ENCODE measurements around the gene CACNA1C. TPM values are rescaled to one million over a fixed set of nuclear protein-coding genes. Genes with fewer than 3 reads are reported as not detected.

The CACNA1C gene
- total and polyA plus RNA-seq, 2 donors (not counting 1 experiment from before 2014, with no cell fraction given): 0.01 to 0.02 TPM

GRCh38 chr12:2247596-2247995 lies 194.8 kb downstream of the CACNA1C start:
- no peak overlapping the region for H2AFZ ChIP-seq (ENCODE audit: insufficient read depth, low read depth, low read length, poor library complexity, severe bottlenecking)
- peaks cover 17 to 36% of the 10 kb centered on the region in 2 donors for H3K4me1 ChIP-seq (ENCODE audit: control insufficient read depth in 2 of 2, insufficient read depth in 2 of 2, low read length in 2 of 2)
- CTCF ChIA-PET: no interaction called here
- H4K20me1 ChIP-seq (ENCODE audit: control insufficient read depth, insufficient read depth, low read length, poor library complexity, severe bottlenecking): no peaks in the 10 kb centered on the region
- H3K36me3 ChIP-seq (replicated peaks in 1 of 2; ENCODE audit: control extremely low read depth in 1 of 2, control insufficient read depth in 1 of 2, extremely low read depth in 1 of 2, insufficient read depth in 2 of 2, low read length in 1 of 2): no peaks in the 10 kb centered on the region
- H3K4me1 Mint-ChIP-seq: peaks cover 48% of the 10 kb centered on the region
- H3K4me3 Mint-ChIP-seq: no peak overlapping the region
- no peaks in the 10 kb centered on the region for H3K9me3 ChIP-seq (ENCODE audit: control extremely low read depth in 1 of 3, control insufficient read depth in 2 of 3, insufficient read depth in 1 of 3, low read length in 2 of 3)
- intact Hi-C loops (cut with micrococcal nuclease): no loop called here
- H3K4me2 ChIP-seq (replicated peaks; ENCODE audit: low read depth, low read length, poor library complexity, severe bottlenecking): peak overlapping the region; percentile 16
- DNase-seq: no peak
- TF ChIP-seq CTCF (IDR thresholded peaks at IDR 0.05) (no peak), EZH2 (IDR thresholded peaks at IDR 0.05; ENCODE audit: borderline replicate concordance, insufficient read depth, low read depth, low read length, poor library complexity, severe bottlenecking) (no peak)
- no peak overlapping the region for H3K4me3 ChIP-seq (ENCODE audit: control extremely low read depth in 1 of 5, extremely low read depth in 1 of 5, insufficient read depth in 1 of 5, low read depth in 2 of 5, low read length in 4 of 5)
- no peaks in the 10 kb centered on the region for H3K79me2 ChIP-seq (ENCODE audit: control insufficient read depth, insufficient read depth, low read length)
- no peak for ATAC-seq (ENCODE audit: low read depth)
- H3K9ac ChIP-seq (ENCODE audit: low read length): no peak overlapping the region
- H3K27ac Mint-ChIP-seq: peak overlapping the region; percentile 10
- H3K9me3 Mint-ChIP-seq (ENCODE audit: insufficient read depth): no peaks in the 10 kb centered on the region
- H3K27me3 Mint-ChIP-seq: no peaks in the 10 kb centered on the region
- POLR2A ChIA-PET: no interaction called here
- H3K27me3 ChIP-seq (replicated peaks in 1 of 4; ENCODE audit: control extremely low read depth in 1 of 4, control insufficient read depth in 3 of 4, insufficient read depth in 4 of 4, low read length in 3 of 4): no peaks in the 10 kb centered on the region
- H3K27ac ChIP-seq (ENCODE audit: low read length in 2 of 2): no peak overlapping the region
- WGBS (ENCODE audit: insufficient coverage): 28% methylated on average over 3 of the region's 5 CpGs

GRCh38 chr12:2248087-2248900 lies 195.5 kb downstream of the CACNA1C start:
- Mint-ChIP-seq H3K4me3 (peak overlapping the region; percentile 53), H3K27me3 (no peaks in the 10 kb centered on the region), H3K4me1 (peaks cover 48% of the 10 kb centered on the region), H3K27ac (peak overlapping the region; percentile 91), H3K9me3 (ENCODE audit: insufficient read depth) (no peaks in the 10 kb centered on the region)
- Histone ChIP-seq H3K9ac (ENCODE audit: low read length) (no peak overlapping the region), H2AFZ (ENCODE audit: insufficient read depth, low read depth, low read length, poor library complexity, severe bottlenecking) (no peak overlapping the region), H3K27ac (ENCODE audit: low read length in 2 of 2) (peak overlapping the region; percentile 53 to 69), H3K79me2 (ENCODE audit: control insufficient read depth, insufficient read depth, low read length) (no peaks in the 10 kb centered on the region), H4K20me1 (ENCODE audit: control insufficient read depth, insufficient read depth, low read length, poor library complexity, severe bottlenecking) (no peaks in the 10 kb centered on the region), H3K27me3 (replicated peaks in 1 of 4; ENCODE audit: control extremely low read depth in 1 of 4, control insufficient read depth in 3 of 4, insufficient read depth in 4 of 4, low read length in 3 of 4) (no peaks in the 10 kb centered on the region), H3K4me2 (replicated peaks; ENCODE audit: low read depth, low read length, poor library complexity, severe bottlenecking) (peak overlapping the region; percentile 37), H3K36me3 (replicated peaks in 1 of 2; ENCODE audit: control extremely low read depth in 1 of 2, control insufficient read depth in 1 of 2, extremely low read depth in 1 of 2, insufficient read depth in 2 of 2, low read length in 1 of 2) (no peaks in the 10 kb centered on the region), H3K4me1 (ENCODE audit: control insufficient read depth in 2 of 2, insufficient read depth in 2 of 2, low read length in 2 of 2) (peaks cover 17 to 36% of the 10 kb centered on the region in 2 donors), H3K4me3 (ENCODE audit: control extremely low read depth in 1 of 5, extremely low read depth in 1 of 5, insufficient read depth in 1 of 5, low read depth in 2 of 5, low read length in 4 of 5) (no peak overlapping the region), H3K9me3 (ENCODE audit: control extremely low read depth in 1 of 3, control insufficient read depth in 2 of 3, insufficient read depth in 1 of 3, low read length in 2 of 3) (no peaks in the 10 kb centered on the region)
- POLR2A ChIA-PET: no interaction called here
- WGBS (ENCODE audit: insufficient coverage): 96% methylated on average over 16 of the region's 17 CpGs
- CTCF ChIA-PET: no interaction called here
- DNase-seq: no peak
- intact Hi-C loops (cut with micrococcal nuclease): no loop called here
- no peak for ATAC-seq (ENCODE audit: low read depth)
- no peak for TF ChIP-seq EZH2 (IDR thresholded peaks at IDR 0.05; ENCODE audit: borderline replicate concordance, insufficient read depth, low read depth, low read length, poor library complexity, severe bottlenecking)
- no peak for TF ChIP-seq CTCF (IDR thresholded peaks at IDR 0.05)

Data from B cell (primary cell).